Vagina (tissue), 2 donors: ENCODE measurements around the gene HOXB4. TPM values are rescaled to one million over a fixed set of nuclear protein-coding genes. Genes with fewer than 3 reads are reported as not detected.

ENCODE experiments used
- DNase-seq, 2 donors: peaks; one replicate each; pipeline ENCODE4 v3.0.0-alpha.2; 2017; ENCODE audit errors: extremely low spot score in 2 of 2
- H3K27ac ChIP-seq: fragments of 200-600 bp; sonication (generic); one replicate; pipeline ENCODE4 v1.5.1; 2019
- H3K27me3 ChIP-seq: fragments of 200-600 bp; sonication (generic); one replicate; pipeline ENCODE4 v1.5.1; 2019
- H3K36me3 ChIP-seq, 2 donors: fragments of 200-600 bp; sonication (generic); one replicate each; pipeline ENCODE4 v1.5.1; 2017 to 2019
- H3K4me1 ChIP-seq: fragments of 200-600 bp; sonication (generic); one replicate; pipeline ENCODE4 v1.5.1; 2019
- H3K4me3 ChIP-seq, 2 donors: fragments of 200-600 bp; sonication (generic); 1 replicate in 1 of 2; 2 replicates in 1 of 2; pipeline ENCODE4 v1.5.1; 2016 to 2019
- H3K9me3 ChIP-seq: fragments of 200-600 bp; sonication (generic); one replicate; pipeline ENCODE4 v1.5.1; 2019
- CTCF ChIP-seq, 3 experiments: fragments of 450-650 bp in 2 of 3; fragments of 200-600 bp in 1 of 3; sonication (generic) in 1 of 3; IDR thresholded peaks; one replicate each; pipeline ENCODE4 v1.5.1; 2017 to 2019; ENCODE audit warnings: antibody characterized with exemption in 3 of 3, mild to moderate bottlenecking in 2 of 3, moderate library complexity in 2 of 3
- POLR2A ChIP-seq, 2 donors: fragments of 450-650 bp; IDR thresholded peaks; one replicate each; pipeline ENCODE4 v1.6.1; 2017; ENCODE audit warnings: antibody characterized with exemption in 2 of 2, mild to moderate bottlenecking in 2 of 2, moderate library complexity in 2 of 2
- POLR2AphosphoS5 ChIP-seq, 2 donors: sonication (generic); formaldehyde crosslinking; IDR thresholded peaks; one replicate each; pipeline ENCODE4 v1.9.0; 2017; ENCODE audit warnings: antibody characterized with exemption in 2 of 2, mild to moderate bottlenecking in 2 of 2, low read depth in 1 of 2; ENCODE audit not compliant: insufficient read depth in 1 of 2
- intact Hi-C: fragments of 100-400 bp; cut with DNase I; formaldehyde crosslinking; loops from one replicate; pipeline ENCODE4 v1.15.1; 2023
- total RNA-seq: library from RNA; depleted of rRNA; stranded (reverse); fragments of >200 nt; gene quantifications from one replicate; pipeline ENCODE4 v1.2.3, GENCODE V29; 2016

HOXB4 gene
- total RNA-seq, 1 donor from 2014 or later, result 1.5 TPM

DNA sequence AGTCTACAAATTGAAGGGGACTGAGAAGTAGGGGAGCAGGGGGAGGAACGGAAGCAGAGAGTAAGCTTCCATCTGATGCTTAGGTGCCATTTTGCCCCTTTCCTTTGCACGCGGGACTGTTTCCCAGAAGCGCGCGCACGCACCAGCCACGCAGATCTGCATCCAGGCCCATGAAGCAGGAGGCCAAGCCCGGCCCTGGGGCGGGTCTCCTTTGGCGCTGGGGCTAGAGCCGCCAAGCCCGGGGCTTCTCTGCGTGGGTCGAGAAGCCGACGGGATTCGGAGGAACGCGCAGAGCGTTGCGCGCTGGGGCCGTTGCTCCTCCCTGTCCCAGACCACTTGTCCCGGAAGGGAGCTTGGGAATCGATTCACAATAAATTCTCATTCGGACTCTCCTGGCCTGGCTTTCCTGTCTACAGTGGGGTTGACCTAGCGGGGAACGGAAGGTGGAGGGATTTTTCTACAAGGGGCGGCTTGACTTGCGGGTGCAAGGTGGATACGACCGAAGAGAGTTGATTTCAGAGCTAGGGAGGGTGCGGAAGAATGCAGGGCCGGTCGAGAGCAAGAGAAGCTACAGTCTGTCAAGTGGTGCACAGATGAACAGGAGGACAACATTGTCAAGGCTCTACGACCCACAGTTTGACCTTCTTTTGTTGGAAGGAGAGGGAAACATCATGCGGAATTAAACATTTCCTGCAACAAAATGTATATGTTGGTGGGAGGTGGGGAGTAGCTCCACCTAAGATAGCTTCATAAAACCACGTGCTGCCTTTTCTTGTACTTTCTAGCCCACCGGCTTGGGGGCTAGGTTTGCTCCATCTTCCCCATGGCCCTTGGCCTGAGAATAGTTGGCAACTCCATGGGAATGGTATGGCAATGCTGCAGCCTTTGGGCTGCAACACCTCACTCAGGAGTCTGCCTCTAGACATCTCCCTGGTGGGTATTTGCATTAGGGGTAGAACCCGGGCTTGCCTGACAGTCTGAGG lies 43.6 kb upstream of the HOXB4 start:
- no peak for DNase-seq
- peaks cover 9% of the 10 kb centered on the region for H3K27me3 ChIP-seq
- TF ChIP-seq POLR2A (IDR thresholded peaks at IDR 0.05) (no peak), POLR2AphosphoS5 (IDR thresholded peaks at IDR 0.05; ENCODE audit: insufficient read depth in 1 of 2, low read depth in 1 of 2) (no peak), CTCF (IDR thresholded peaks at IDR 0.05) (no peak)
- H3K36me3 ChIP-seq, result no peaks in the 10 kb centered on the region
- H3K4me3 ChIP-seq, result no peak overlapping the region
- H3K27ac ChIP-seq, result no peak overlapping the region
- no peaks in the 10 kb centered on the region for H3K9me3 ChIP-seq
- H3K4me1 ChIP-seq, result peaks cover 31% of the 10 kb centered on the region
- intact Hi-C loops, result no loop called here

DNA sequence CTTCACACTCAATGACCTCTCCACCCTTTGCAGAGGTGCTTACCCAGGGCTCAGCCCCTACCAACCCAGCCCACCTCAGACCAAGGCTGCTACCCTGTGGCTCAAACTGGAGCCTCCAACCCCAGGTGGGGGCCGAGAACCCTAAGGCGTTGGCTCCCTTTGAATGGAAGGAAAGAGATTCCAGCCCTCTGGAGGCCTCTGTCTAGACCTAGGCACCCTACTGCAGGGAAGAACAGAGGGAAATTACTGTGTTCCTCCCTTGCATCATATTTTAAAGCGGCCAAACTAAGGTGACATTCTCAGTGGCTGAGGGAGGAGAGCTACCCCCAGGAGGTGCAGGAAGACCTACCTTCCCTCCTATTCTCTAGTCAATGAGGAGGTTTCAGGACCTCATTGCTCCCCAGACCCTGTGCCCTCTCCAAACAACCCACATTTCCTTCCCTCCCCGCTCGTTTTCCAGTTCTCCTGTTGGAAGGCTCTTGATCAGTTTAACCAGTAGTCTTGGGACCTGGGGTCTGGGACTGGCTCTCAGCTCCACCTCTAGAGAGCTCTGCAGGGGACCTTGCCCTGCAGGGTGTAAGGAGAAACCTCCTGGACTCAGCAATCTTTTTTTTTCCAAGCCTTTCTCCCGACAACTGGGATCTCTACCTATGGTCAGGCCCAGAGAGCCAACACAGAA lies 42.5 kb upstream of the HOXB4 start:
- no peak for DNase-seq
- no peak overlapping the region for H3K27ac ChIP-seq
- intact Hi-C loops, result no loop called here
- H3K27me3 ChIP-seq, result peaks cover 11% of the 10 kb centered on the region
- TF ChIP-seq POLR2AphosphoS5 (IDR thresholded peaks at IDR 0.05; ENCODE audit: insufficient read depth in 1 of 2, low read depth in 1 of 2) (no peak), POLR2A (IDR thresholded peaks at IDR 0.05) (no peak), CTCF (IDR thresholded peaks at IDR 0.05) (no peak)
- peaks cover 20% of the 10 kb centered on the region for H3K4me1 ChIP-seq
- H3K9me3 ChIP-seq, result no peaks in the 10 kb centered on the region
- H3K4me3 ChIP-seq, result no peak overlapping the region
- no peaks in the 10 kb centered on the region for H3K36me3 ChIP-seq

DNA sequence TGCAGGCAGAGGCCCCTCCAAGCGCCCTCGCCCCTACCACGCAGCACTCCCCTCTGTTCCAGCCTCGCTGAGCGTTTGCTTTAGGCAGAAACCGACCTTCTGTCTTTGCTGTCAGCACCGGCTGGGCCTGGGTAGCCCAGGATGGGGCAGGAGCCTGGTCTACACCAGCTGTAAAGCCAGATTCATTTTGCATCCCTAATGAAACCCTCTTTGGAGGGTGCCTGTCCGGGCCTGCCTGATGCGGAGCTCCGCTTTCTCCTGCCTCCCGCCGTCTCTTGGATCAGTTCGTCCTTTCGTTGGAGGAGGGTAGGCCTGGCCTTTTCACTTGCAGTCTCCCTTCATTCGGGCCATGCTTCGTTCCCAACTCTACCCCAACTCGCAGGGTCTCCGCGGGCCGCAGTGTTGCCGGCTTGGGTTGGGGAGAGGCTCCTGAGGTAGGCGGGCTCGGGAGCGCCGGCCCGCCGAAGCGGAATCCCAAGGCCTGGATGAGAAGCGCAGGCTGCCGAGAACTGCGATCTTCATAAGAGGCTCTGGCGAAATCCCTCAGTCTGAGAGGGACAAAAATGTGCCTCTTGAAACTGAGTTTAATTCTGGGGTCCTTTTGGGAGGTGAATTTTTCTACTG lies 41.8 kb upstream of the HOXB4 start:
- DNase-seq, result no peak
- no peaks in the 10 kb centered on the region for H3K9me3 ChIP-seq
- TF ChIP-seq CTCF (IDR thresholded peaks at IDR 0.05), result no peak
- no peak for TF ChIP-seq POLR2AphosphoS5 (IDR thresholded peaks at IDR 0.05; ENCODE audit: insufficient read depth in 1 of 2, low read depth in 1 of 2)
- no peak for TF ChIP-seq POLR2A (IDR thresholded peaks at IDR 0.05)
- H3K27ac ChIP-seq, result no peak overlapping the region
- H3K4me3 ChIP-seq, result no peak overlapping the region
- no peaks in the 10 kb centered on the region for H3K36me3 ChIP-seq
- H3K4me1 ChIP-seq, result peaks cover 13% of the 10 kb centered on the region
- peaks cover 12% of the 10 kb centered on the region for H3K27me3 ChIP-seq
- intact Hi-C loops, result no loop called here

- DNase-seq, result no peak
- Histone ChIP-seq H3K27ac (no peak overlapping the region), H3K4me1 (peaks cover 16% of the 10 kb centered on the region), H3K36me3 (no peaks in the 10 kb centered on the region), H3K4me3 (no peak overlapping the region), H3K9me3 (no peaks in the 10 kb centered on the region), H3K27me3 (peaks cover 17% of the 10 kb centered on the region)
- intact Hi-C loops, result no loop called here
- peak; percentile 79 to 98 (median 97) for TF ChIP-seq CTCF (IDR thresholded peaks at IDR 0.05)
- TF ChIP-seq POLR2AphosphoS5 (IDR thresholded peaks at IDR 0.05; ENCODE audit: insufficient read depth in 1 of 2, low read depth in 1 of 2), result peak in 1 of 2 donors; percentile 48
- no peak for TF ChIP-seq POLR2A (IDR thresholded peaks at IDR 0.05)
Measured at GRCh38 chr17:48618256-48618896, 40.2 kb upstream of the HOXB4 start.
